H1 (cell line): ENCODE results near the gene NACA. TPM values are rescaled to one million over a fixed set of nuclear protein-coding genes. Genes with fewer than 3 reads are reported as not detected.

Source experiments
- CTCF ChIA-PET: fragments of 300-600 bp; sonication (Branson Sonifier 250); formaldehyde crosslinking; loops from one replicate; lab custom pipeline; 2021; ENCODE audit not compliant: partially characterized antibody; lab: Charles Lee
- POLR2A ChIA-PET: fragments of 300-600 bp; sonication (Branson Sonifier 250); formaldehyde crosslinking; loops from one replicate; lab custom pipeline; 2021; ENCODE audit warnings: inconsistent platforms; ENCODE audit not compliant: partially characterized antibody; lab: Charles Lee
- DNase-seq, 2 experiments: peaks; one replicate each; pipeline versions ENCODE4 v3.0.0 to v3.0.0-alpha.2; 2010 to 2022; ENCODE audit warnings: low spot score in 2 of 2, low read depth in 1 of 2, mixed read lengths in 1 of 2
- FAIRE-seq: peaks from 2 replicates; lab custom pipeline; 2011; peaks lifted over from hg19 to GRCh38; lab: Jason Lieb, UNC
- H2AFZ ChIP-seq: 2 replicates; pipeline ENCODE4 v1.8.1; 2012; ENCODE audit warnings: low read length, inconsistent platforms
- H2AK5ac ChIP-seq: 2 replicates; pipeline ENCODE4 v1.6.1; 2013; ENCODE audit warnings: low read depth, low read length
- H2BK120ac ChIP-seq: replicated peaks from 2 replicates; pipeline ENCODE3; 2013; ENCODE audit warnings: low read depth, low read length, inconsistent platforms
- H2BK12ac ChIP-seq: 2 replicates; pipeline ENCODE4 v1.6.1; 2013; ENCODE audit warnings: low read depth, low read length
- H2BK15ac ChIP-seq: 2 replicates; pipeline ENCODE4 v1.6.1; 2013; ENCODE audit warnings: low read length
- H2BK20ac ChIP-seq: 2 replicates; pipeline ENCODE4 v1.6.1; 2013; ENCODE audit warnings: low read length
- H2BK5ac ChIP-seq: 2 replicates; pipeline ENCODE4 v1.6.1; 2013; ENCODE audit warnings: low read depth, low read length
- H3K14ac ChIP-seq: 2 replicates; pipeline ENCODE4 v1.6.1; 2013; ENCODE audit warnings: inconsistent platforms; ENCODE audit not compliant: insufficient read length
- H3K18ac ChIP-seq: 2 replicates; pipeline ENCODE4 v1.6.1; 2013; ENCODE audit warnings: low read length; ENCODE audit errors: extremely low read depth
- H3K23ac ChIP-seq: 2 replicates; pipeline ENCODE4 v1.6.1; 2013; ENCODE audit warnings: inconsistent platforms; ENCODE audit not compliant: insufficient read length
- H3K23me2 ChIP-seq: 2 replicates; pipeline ENCODE4 v1.6.1; 2013; ENCODE audit warnings: low read depth, low read length
- H3K27ac ChIP-seq: 2 replicates; pipeline ENCODE4 v1.6.1; 2011; ENCODE audit warnings: low read depth, low read length, inconsistent platforms
- H3K27me3 ChIP-seq, 4 experiments: replicated peaks in 1 of 4; 1 replicate in 1 of 4; 2 replicates in 3 of 4; pipeline versions ENCODE4 v1.6.1 to v1.8.1; 2011 to 2013; ENCODE audit warnings: low read length in 3 of 4, mild to moderate bottlenecking in 3 of 4, inconsistent platforms in 2 of 4, mixed read lengths in 2 of 4, moderate library complexity in 1 of 4; ENCODE audit not compliant: control insufficient read depth in 3 of 4, insufficient read depth in 3 of 4; ENCODE audit errors: extremely low read depth in 1 of 4
- H3K36me3 ChIP-seq, 4 experiments: 2 replicates each; pipeline versions ENCODE4 v1.6.1 to v1.8.1; 2011 to 2013; ENCODE audit warnings: mild to moderate bottlenecking in 4 of 4, low read length in 3 of 4, moderate library complexity in 2 of 4, control low read depth in 1 of 4, inconsistent platforms in 1 of 4; ENCODE audit not compliant: insufficient read depth in 4 of 4, control insufficient read depth in 2 of 4
- H3K4ac ChIP-seq: replicated peaks from 2 replicates; pipeline ENCODE3; 2013; ENCODE audit warnings: low read length, low read depth, mixed read lengths, inconsistent platforms; ENCODE audit not compliant: insufficient read length
- H3K4me1 ChIP-seq, 4 experiments: replicated peaks in 1 of 4; 1 replicate in 1 of 4; 2 replicates in 3 of 4; pipeline versions ENCODE4 v1.6.1 to v1.8.1; 2011 to 2013; ENCODE audit warnings: low read length in 3 of 4, inconsistent platforms in 2 of 4, mixed read lengths in 1 of 4; ENCODE audit not compliant: insufficient read depth in 4 of 4, control insufficient read depth in 3 of 4
- H3K4me2 ChIP-seq, 2 experiments: 2 replicates each; pipeline versions ENCODE4 v1.6.1 to v1.8.1; 2011 to 2013; ENCODE audit warnings: low read depth in 2 of 2, low read length in 2 of 2, control low read depth in 1 of 2, inconsistent platforms in 1 of 2, mild to moderate bottlenecking in 1 of 2; ENCODE audit not compliant: insufficient read depth in 1 of 2
- H3K4me3 ChIP-seq, 4 experiments: fragments of 200-600, 300-600 bp in 1 of 4; sonication (generic), shearing (Covaris generic), sonication (Bioruptor Twin) in 1 of 4; 2 replicates each; pipeline versions ENCODE4 v1.5.1 to v1.8.1; 2011 to 2016; ENCODE audit warnings: low read length in 4 of 4, low read depth in 3 of 4, control low read depth in 2 of 4, inconsistent platforms in 2 of 4, mild to moderate bottlenecking in 2 of 4, mixed read lengths in 1 of 4, moderate library complexity in 1 of 4; ENCODE audit not compliant: insufficient read depth in 2 of 4; ENCODE audit errors: extremely low read depth in 1 of 4
- H3K56ac ChIP-seq: replicated peaks from 2 replicates; pipeline ENCODE3; 2013; ENCODE audit warnings: low read depth, mild to moderate bottlenecking, mixed read lengths, low read length, inconsistent platforms; ENCODE audit not compliant: insufficient read length
- H3K79me1 ChIP-seq: 2 replicates; pipeline ENCODE4 v1.6.1; 2013; ENCODE audit warnings: low read depth, low read length, control low read depth
- H3K79me2 ChIP-seq, 2 experiments: 2 replicates each; pipeline versions ENCODE4 v1.6.1 to v1.8.1; 2012 to 2013; ENCODE audit warnings: low read length in 2 of 2, mild to moderate bottlenecking in 2 of 2, inconsistent platforms in 1 of 2; ENCODE audit not compliant: insufficient read depth in 2 of 2, control insufficient read depth in 1 of 2
- H3K9ac ChIP-seq, 4 experiments: replicated peaks in 1 of 4; 1 replicate in 1 of 4; 2 replicates in 3 of 4; pipeline versions ENCODE4 v1.6.1 to v1.8.1; 2011 to 2013; ENCODE audit warnings: low read depth in 3 of 4, low read length in 3 of 4, control low read depth in 2 of 4, mild to moderate bottlenecking in 2 of 4, moderate library complexity in 2 of 4, inconsistent platforms in 1 of 4; ENCODE audit errors: extremely low read depth in 1 of 4
- H3K9me3 ChIP-seq, 2 experiments: 2 replicates each; pipeline versions ENCODE4 v1.6.1 to v1.8.1; 2012 to 2013; ENCODE audit warnings: mild to moderate bottlenecking in 2 of 2, moderate library complexity in 2 of 2, control low read depth in 1 of 2, inconsistent platforms in 1 of 2, low read depth in 1 of 2, low read length in 1 of 2, mixed read lengths in 1 of 2; ENCODE audit not compliant: insufficient read depth in 2 of 2
- H4K20me1 ChIP-seq, 2 experiments: replicated peaks in 1 of 2; 2 replicates each; pipeline versions ENCODE3 to v1.8.1; 2011 to 2013; ENCODE audit warnings: inconsistent platforms in 2 of 2, low read length in 2 of 2, mild to moderate bottlenecking in 1 of 2; ENCODE audit not compliant: insufficient read depth in 2 of 2, control insufficient read depth in 1 of 2
- H4K5ac ChIP-seq: 2 replicates; pipeline ENCODE4 v1.6.1; 2013; ENCODE audit warnings: low read length, low read depth, mixed read lengths, inconsistent platforms; ENCODE audit not compliant: insufficient read length
- H4K8ac ChIP-seq: 2 replicates; pipeline ENCODE4 v1.8.0; 2013; ENCODE audit warnings: mild to moderate bottlenecking, moderate library complexity, low read length, inconsistent platforms; ENCODE audit not compliant: insufficient read depth; ENCODE audit errors: extremely low read depth
- H4K91ac ChIP-seq: replicated peaks from 2 replicates; pipeline ENCODE3; 2013; ENCODE audit warnings: low read length, mixed read lengths, inconsistent platforms; ENCODE audit not compliant: insufficient read length
- CBX5 ChIP-seq: fragments of 300-800, 300-1000 bp; sonication (generic); IDR thresholded peaks from 2 replicates; pipeline ENCODE4 v1.7.1; 2016; ENCODE audit warnings: antibody characterized with exemption, low read length, low read depth
- CTBP2 ChIP-seq: IDR thresholded peaks from 2 replicates; pipeline ENCODE4 v1.7.0; 2011; ENCODE audit warnings: borderline replicate concordance, mild to moderate bottlenecking, moderate library complexity, mixed read lengths, low read length; ENCODE audit not compliant: insufficient read depth, insufficient read length
- FOSL1 ChIP-seq: IDR thresholded peaks from 2 replicates; pipeline ENCODE4 v1.6.1; 2011; ENCODE audit warnings: mild to moderate bottlenecking, low read depth, low read length, moderate library complexity; ENCODE audit not compliant: insufficient read depth
- RXRA ChIP-seq: IDR thresholded peaks from 2 replicates; pipeline ENCODE4 v1.6.1; 2011; ENCODE audit warnings: low read depth, mild to moderate bottlenecking, low read length, moderate library complexity; ENCODE audit not compliant: insufficient read depth
- TCF12 ChIP-seq: IDR thresholded peaks from 2 replicates; pipeline ENCODE4 v1.6.1; 2011; ENCODE audit warnings: low read depth, mild to moderate bottlenecking, low read length
- WGBS, 2 experiments: shearing (Covaris generic) in 1 of 2; methylation state at CpG; one replicate each; pipeline versions ENCODE4 v1.1.6 to v1.1.7; 2013 to 2015; ENCODE audit warnings: low lambda C conversion rate in 2 of 2, mixed read lengths in 2 of 2, inconsistent platforms in 1 of 2, low coverage in 1 of 2, missing lambda C conversion rate in 1 of 2; ENCODE audit not compliant: insufficient replicate concordance in 2 of 2, insufficient coverage in 1 of 2, insufficient read length in 1 of 2; ENCODE audit errors: extremely low coverage in 1 of 2, missing lambda C conversion rate in 1 of 2; 5-methylcytosine and 5-hydroxymethylcytosine counted together
- polyA plus RNA-seq, 7 experiments: library from polyadenylated mRNA; depleted of rRNA in 3 of 7; stranded (reverse) in 5 of 7; unstranded in 2 of 7; fragments of >200 nt in 5 of 7; fragments of 200-250 nt in 2 of 7; gene quantifications; 1 replicate in 5 of 7; 2 replicates in 1 of 7; 4 replicates in 1 of 7; pipeline versions ENCODE4 v1.2.1 to v1.2.3, GENCODE V29; 2011 to 2013; ENCODE audit warnings: missing spikeins in 2 of 7, mixed read lengths in 2 of 7
- total RNA-seq: library from RNA; stranded (reverse); fragmentation: NEBNext Ultra II Directional; extraction: Animal tissue kit (Norgen Biotek cat#: 25700); gene quantifications from 2 replicates; pipeline ENCODE4 v1.2.1, GENCODE V29; 2021

The NACA gene
- total and polyA plus RNA-seq, 2 of the 8 experiments (the other 6 are each of a cell fraction or from before 2014, with no cell fraction given): 511 to 1,063 TPM

GRCh38 chr12:56694161-56694560, 30.9 kb downstream of the NACA start:
- H3K4me3 ChIP-seq: no peak overlapping the region
- H3K4me2 ChIP-seq: no peak overlapping the region
- H4K20me1 ChIP-seq: no peaks in the 10 kb centered on the region
- H3K27ac ChIP-seq: no peak overlapping the region
- no peak for FAIRE-seq
- POLR2A ChIA-PET: interaction anchor here (0.6 to 52.4 kb wide), 5 partner anchors 7 to 776 kb away, joined by 3 to 1406 read pairs (median 5); partner anchors contain the start of genes NACA, PRIM1 and PTGES3
- no peak overlapping the region for H4K5ac ChIP-seq
- no peak overlapping the region for H4K91ac ChIP-seq
- TF ChIP-seq TCF12 (no peak), CBX5 (no peak), CTBP2 (no peak), RXRA (no peak), FOSL1 (no peak)
- CTCF ChIA-PET: interaction anchor here (0.6 to 0.7 kb wide), 2 partner anchors 408 to 872 kb away, joined by 3 read pairs; no protein-coding TSS in a partner anchor
- H3K9ac ChIP-seq: no peak overlapping the region
- 91% methylated on average over 4 of the region's 5 CpGs; no CpG with 5 or more reads in 1 of the 2 experiments for WGBS, 2 experiments
- no peak overlapping the region for H2BK15ac ChIP-seq
- H3K27me3 ChIP-seq: no peaks in the 10 kb centered on the region
- no peak overlapping the region for H2AK5ac ChIP-seq
- no peaks in the 10 kb centered on the region for H3K79me1 ChIP-seq
- no peak overlapping the region for H2BK120ac ChIP-seq
- no peak overlapping the region for H3K18ac ChIP-seq
- no peak overlapping the region for H3K23ac ChIP-seq
- no peak for DNase-seq
- H3K9me3 ChIP-seq: no peaks in the 10 kb centered on the region
- no peak overlapping the region for H3K4ac ChIP-seq
- no peak overlapping the region for H3K14ac ChIP-seq
- H3K36me3 ChIP-seq: no peaks in the 10 kb centered on the region
- no peaks in the 10 kb centered on the region for H3K79me2 ChIP-seq
- no peaks in the 10 kb centered on the region for H3K23me2 ChIP-seq
- no peak overlapping the region for H2BK12ac ChIP-seq
- H3K4me1 ChIP-seq: peaks cover 0 to 3% (median 2%) of the 10 kb centered on the region in 4 experiments; a peak in 3 of 7 replicates
- no peak overlapping the region for H2AFZ ChIP-seq
- no peak overlapping the region for H4K8ac ChIP-seq
- H2BK20ac ChIP-seq: no peak overlapping the region
- H2BK5ac ChIP-seq: no peak overlapping the region
- H3K56ac ChIP-seq: no peak overlapping the region
